ENCODE data around the gene MTIF2. TPM values are rescaled to one million over a fixed set of nuclear protein-coding genes. Genes with fewer than 3 reads are reported as not detected.
"Not testable (repeated sequence)": the region's sequence is repeated elsewhere in the genome, so short reads cannot be mapped to it uniquely, and the experiment has no call there.

MTIF2 gene
- total and polyA plus RNA-seq, 9 of the 15 experiments (the other 6 are each of a cell fraction or from before 2014, with no cell fraction given) = 58.7 to 143 (median 105) TPM

DNA sequence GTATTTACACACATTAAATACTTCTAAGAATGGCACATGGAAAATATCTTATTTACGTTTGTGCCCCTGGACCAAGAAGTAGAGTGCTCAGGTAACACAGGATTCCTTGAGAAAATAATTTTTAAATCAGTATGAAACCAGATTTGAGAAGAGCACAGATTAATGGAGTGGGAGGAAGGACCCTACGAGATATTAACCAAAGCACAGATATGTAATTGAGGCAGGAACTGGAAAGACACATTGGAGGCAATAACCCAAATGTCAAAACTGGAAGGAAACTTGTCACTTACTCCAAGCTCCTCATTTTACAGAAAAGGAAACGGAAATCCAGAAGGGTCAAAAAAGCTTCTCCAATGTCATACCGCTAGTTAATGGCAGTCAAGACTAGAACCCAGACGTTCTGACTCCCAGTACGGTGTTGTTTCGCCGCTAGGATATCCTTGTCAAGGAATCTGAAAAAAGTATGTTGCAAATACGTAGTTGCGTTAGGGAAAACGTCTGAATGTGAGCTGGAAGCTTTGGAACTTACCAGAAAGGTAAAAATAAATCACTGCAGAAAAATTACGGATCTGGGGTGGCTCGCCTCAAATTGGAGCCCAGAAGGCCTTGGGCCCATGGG, 634 bp downstream of the MTIF2 start (continued):
- TF ChIP-seq, protein P1, sequence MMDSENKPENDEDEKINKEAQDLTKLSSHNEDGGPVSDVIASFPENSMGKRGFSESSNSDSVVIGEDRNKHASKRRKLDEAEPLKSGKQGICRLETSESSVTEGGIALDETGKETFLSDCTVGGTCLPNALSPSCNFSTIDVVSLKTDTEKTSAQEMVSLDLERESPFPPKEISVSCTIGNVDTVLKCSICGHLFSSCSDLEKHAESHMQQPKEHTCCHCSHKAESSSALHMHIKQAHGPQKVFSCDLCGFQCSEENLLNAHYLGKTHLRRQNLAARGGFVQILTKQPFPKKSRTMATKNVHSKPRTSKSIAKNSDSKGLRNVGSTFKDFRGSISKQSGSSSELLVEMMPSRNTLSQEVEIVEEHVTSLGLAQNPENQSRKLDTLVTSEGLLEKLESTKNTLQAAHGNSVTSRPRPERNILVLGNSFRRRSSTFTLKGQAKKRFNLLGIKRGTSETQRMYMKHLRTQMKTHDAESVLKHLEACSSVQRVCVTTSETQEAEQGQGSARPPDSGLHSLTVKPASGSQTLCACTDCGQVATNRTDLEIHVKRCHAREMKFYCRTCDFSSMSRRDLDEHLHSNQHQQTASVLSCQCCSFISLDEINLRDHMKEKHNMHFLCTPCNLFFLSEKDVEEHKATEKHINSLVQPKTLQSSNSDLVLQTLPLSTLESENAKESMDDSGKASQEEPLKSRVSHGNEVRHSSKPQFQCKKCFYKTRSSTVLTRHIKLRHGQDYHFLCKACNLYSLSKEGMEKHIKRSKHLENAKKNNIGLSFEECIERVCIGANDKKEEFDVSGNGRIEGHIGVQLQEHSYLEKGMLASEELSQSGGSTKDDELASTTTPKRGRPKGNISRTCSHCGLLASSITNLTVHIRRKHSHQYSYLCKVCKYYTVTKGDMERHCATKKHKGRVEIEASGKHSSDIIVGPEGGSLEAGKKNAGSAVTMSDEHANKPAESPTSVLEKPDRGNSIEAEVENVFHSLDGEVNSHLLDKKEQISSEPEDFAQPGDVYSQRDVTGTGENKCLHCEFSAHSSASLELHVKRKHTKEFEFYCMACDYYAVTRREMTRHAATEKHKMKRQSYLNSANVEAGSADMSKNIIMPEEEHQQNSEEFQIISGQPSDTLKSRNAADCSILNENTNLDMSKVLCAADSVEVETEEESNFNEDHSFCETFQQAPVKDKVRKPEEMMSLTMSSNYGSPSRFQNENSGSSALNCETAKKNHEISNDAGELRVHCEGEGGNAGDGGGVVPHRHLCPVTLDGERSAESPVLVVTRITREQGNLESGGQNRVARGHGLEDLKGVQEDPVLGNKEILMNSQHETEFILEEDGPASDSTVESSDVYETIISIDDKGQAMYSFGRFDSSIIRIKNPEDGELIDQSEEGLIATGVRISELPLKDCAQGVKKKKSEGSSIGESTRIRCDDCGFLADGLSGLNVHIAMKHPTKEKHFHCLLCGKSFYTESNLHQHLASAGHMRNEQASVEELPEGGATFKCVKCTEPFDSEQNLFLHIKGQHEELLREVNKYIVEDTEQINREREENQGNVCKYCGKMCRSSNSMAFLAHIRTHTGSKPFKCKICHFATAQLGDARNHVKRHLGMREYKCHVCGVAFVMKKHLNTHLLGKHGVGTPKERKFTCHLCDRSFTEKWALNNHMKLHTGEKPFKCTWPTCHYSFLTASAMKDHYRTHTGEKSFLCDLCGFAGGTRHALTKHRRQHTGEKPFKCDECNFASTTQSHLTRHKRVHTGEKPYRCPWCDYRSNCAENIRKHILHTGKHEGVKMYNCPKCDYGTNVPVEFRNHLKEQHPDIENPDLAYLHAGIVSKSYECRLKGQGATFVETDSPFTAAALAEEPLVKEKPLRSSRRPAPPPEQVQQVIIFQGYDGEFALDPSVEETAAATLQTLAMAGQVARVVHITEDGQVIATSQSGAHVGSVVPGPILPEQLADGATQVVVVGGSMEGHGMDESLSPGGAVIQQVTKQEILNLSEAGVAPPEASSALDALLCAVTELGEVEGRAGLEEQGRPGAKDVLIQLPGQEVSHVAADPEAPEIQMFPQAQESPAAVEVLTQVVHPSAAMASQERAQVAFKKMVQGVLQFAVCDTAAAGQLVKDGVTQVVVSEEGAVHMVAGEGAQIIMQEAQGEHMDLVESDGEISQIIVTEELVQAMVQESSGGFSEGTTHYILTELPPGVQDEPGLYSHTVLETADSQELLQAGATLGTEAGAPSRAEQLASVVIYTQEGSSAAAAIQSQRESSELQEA (IDR thresholded peaks at IDR 0.05; ENCODE audit: low read depth) = peak; percentile 69
- peak; percentile 51 to 56; a peak in 2 of 4 replicates for TF ChIP-seq KDM1A (IDR thresholded peaks at IDR 0.05)

DNA sequence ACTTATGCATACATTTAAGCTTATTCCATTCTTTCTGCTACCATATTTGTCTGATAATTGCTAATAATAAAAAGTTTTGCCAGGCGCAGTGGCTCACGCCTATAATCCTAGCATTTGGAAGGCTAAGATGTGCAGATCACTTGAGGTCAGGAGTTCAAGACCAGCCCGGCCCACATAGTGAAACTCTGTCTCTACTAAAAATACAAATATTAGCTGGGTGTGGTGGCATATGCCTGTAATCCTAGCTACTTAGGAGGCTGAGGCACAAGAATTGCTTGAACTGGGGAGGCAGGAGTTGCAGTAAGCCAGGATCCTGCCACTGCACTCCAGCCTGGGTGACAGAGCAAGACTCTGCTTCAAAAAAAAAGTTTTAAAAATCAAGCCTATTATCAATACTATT, 9.4 kb downstream of the MTIF2 start:
- H3K4me2 ChIP-seq (ENCODE audit: insufficient read depth, low read length); H3K27ac ChIP-seq (ENCODE audit: extremely low read depth, low read depth, low read length); FAIRE-seq; H3K4me1 ChIP-seq (replicated peaks in 1 of 2; ENCODE audit: control insufficient read depth in 2 of 2, insufficient read depth in 2 of 2, low read length in 2 of 2); in situ Hi-C loops (cut with MboI); H2AFZ ChIP-seq (ENCODE audit: low read depth, low read length); H3K27me3 ChIP-seq (ENCODE audit: control insufficient read depth in 2 of 2, insufficient read depth in 2 of 2, low read length in 2 of 2); POLR2A ChIA-PET; H3K9me1 ChIP-seq (ENCODE audit: control insufficient read depth, insufficient read depth, low read length); H3K9me3 ChIP-seq (replicated peaks; ENCODE audit: control insufficient read depth, insufficient read depth, low read depth, low read length); CTCF ChIA-PET (ENCODE audit: low intra/inter-chr PET ratio); H3K4me3 ChIP-seq; DNase-seq (ENCODE audit: extremely low read depth in 1 of 4, low spot score in 3 of 4); H3K79me2 ChIP-seq (ENCODE audit: control insufficient read depth, insufficient read depth, low read length); ATAC-seq; BruUV-seq (replicated peaks); H4K20me1 ChIP-seq (replicated peaks; ENCODE audit: control insufficient read depth, insufficient read depth, low read length); H3K9ac ChIP-seq (ENCODE audit: insufficient read depth in 1 of 2, low read depth in 2 of 2, low read length in 2 of 2); intact Hi-C loops (cut with micrococcal nuclease): not testable (repeated sequence)
- peaks cover 79% of the 10 kb centered on the region for H3K36me3 ChIP-seq (ENCODE audit: control insufficient read depth, insufficient read depth, low read length)
- 90% methylated on average over 3 of the region's 3 CpGs for WGBS (ENCODE audit: insufficient coverage, low coverage, missing lambda C conversion rate)
